Measurements from ENCODE around the gene NUDT4. TPM values are rescaled to one million over a fixed set of nuclear protein-coding genes. Genes with fewer than 3 reads are reported as not detected.

Gene NUDT4
- total and polyA plus RNA-seq, 2 donors (not counting 3 experiments of a cell fraction or from before 2014, with no cell fraction given) = 76.0 to 161 TPM

DNA sequence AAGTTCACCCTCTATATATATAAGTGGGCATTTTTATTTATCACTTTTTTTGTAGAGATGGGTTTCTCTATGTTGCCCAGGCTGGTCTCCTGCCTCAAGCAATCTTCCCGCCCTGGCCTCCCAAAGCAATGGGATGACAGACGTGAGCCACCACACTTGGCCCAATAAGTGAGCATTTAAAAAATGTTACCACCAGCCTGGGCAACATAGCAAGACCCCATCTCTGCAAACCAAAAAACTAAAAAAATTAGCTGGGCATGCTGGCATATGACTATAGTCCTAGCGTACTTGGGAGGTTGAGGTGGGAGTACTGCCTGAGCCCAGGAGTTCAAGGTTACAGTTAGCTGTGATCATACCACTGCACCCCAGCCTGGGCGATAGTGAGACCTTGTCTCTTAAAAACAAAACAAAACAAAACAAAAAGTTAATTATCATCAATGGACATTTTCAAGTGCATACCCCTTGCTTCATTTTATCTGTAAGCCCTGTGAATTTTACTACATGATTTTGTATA is 40.3 kb downstream of the NUDT4 start:
- Histone ChIP-seq H3K4me2 (ENCODE audit: insufficient read depth, low read length) (no peak overlapping the region), H3K9me1 (replicated peaks; ENCODE audit: control insufficient read depth, extremely low read depth, insufficient read depth, low read length) (no peaks in the 10 kb centered on the region), H2AFZ (ENCODE audit: low read depth, low read length) (no peak overlapping the region), H3K9me3 (replicated peaks; ENCODE audit: control insufficient read depth, insufficient read depth, low read length) (no peaks in the 10 kb centered on the region), H4K20me1 (replicated peaks; ENCODE audit: control insufficient read depth, extremely low read depth, insufficient read depth, low read length) (peaks cover 5% of the 10 kb centered on the region), H3K27ac (ENCODE audit: insufficient read depth, low read depth, low read length) (no peak overlapping the region), H3K4me1 (ENCODE audit: control insufficient read depth, extremely low read depth, insufficient read depth, low read length) (peaks cover 9% of the 10 kb centered on the region), H3K27me3 (ENCODE audit: control insufficient read depth in 2 of 2, insufficient read depth in 2 of 2, low read length in 2 of 2) (no peaks in the 10 kb centered on the region), H3K36me3 (ENCODE audit: control insufficient read depth in 2 of 2, extremely low read depth in 1 of 2, insufficient read depth in 2 of 2, low read length in 2 of 2) (no peaks in the 10 kb centered on the region), H3K9ac (replicated peaks; ENCODE audit: extremely low read depth, insufficient read depth, low read length) (no peak overlapping the region), H3K79me2 (ENCODE audit: control insufficient read depth, insufficient read depth, low read length) (peaks cover 97% of the 10 kb centered on the region), H3K4me3 (replicated peaks in 1 of 3; ENCODE audit: insufficient read depth in 1 of 3, low read depth in 1 of 3, low read length in 3 of 3) (no peak overlapping the region)
- ChIA-PET POLR2A (no interaction called here), CTCF (interaction anchor here (0.8 to 6.2 kb wide), 3 partner anchors 13 to 684 kb away, joined by 3 to 109 read pairs (median 6); no protein-coding TSS in a partner anchor)
- TF ChIP-seq POLR2AphosphoS5 (IDR thresholded peaks at IDR 0.05; ENCODE audit: insufficient read depth, low read depth, low read length) = no peak
- TF ChIP-seq, protein P1, sequence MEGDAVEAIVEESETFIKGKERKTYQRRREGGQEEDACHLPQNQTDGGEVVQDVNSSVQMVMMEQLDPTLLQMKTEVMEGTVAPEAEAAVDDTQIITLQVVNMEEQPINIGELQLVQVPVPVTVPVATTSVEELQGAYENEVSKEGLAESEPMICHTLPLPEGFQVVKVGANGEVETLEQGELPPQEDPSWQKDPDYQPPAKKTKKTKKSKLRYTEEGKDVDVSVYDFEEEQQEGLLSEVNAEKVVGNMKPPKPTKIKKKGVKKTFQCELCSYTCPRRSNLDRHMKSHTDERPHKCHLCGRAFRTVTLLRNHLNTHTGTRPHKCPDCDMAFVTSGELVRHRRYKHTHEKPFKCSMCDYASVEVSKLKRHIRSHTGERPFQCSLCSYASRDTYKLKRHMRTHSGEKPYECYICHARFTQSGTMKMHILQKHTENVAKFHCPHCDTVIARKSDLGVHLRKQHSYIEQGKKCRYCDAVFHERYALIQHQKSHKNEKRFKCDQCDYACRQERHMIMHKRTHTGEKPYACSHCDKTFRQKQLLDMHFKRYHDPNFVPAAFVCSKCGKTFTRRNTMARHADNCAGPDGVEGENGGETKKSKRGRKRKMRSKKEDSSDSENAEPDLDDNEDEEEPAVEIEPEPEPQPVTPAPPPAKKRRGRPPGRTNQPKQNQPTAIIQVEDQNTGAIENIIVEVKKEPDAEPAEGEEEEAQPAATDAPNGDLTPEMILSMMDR (IDR thresholded peaks at IDR 0.05; ENCODE audit: extremely low read depth in 1 of 2, insufficient read depth in 1 of 2, low read depth in 1 of 2, low read length in 2 of 2) = no peak
- no peak for TF ChIP-seq FOS (IDR thresholded peaks at IDR 0.05; ENCODE audit: borderline replicate concordance, insufficient read depth, low read length)
- TF ChIP-seq JUN (IDR thresholded peaks at IDR 0.05; ENCODE audit: borderline replicate concordance, insufficient read depth, insufficient read length, low read depth) = no peak
- TF ChIP-seq POLR2A (IDR thresholded peaks at IDR 0.05; ENCODE audit: low read depth, low read length) = no peak
- TF ChIP-seq GATA2 (IDR thresholded peaks at IDR 0.05; ENCODE audit: insufficient read depth, insufficient read length, low read depth, low read length) = no peak
- no peak for TF ChIP-seq MYC (IDR thresholded peaks at IDR 0.05; ENCODE audit: low read depth, low read length)
- TF ChIP-seq, protein P2, sequence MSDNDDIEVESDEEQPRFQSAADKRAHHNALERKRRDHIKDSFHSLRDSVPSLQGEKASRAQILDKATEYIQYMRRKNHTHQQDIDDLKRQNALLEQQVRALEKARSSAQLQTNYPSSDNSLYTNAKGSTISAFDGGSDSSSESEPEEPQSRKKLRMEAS (IDR thresholded peaks at IDR 0.05; ENCODE audit: insufficient read depth, insufficient read length) = no peak
- TF ChIP-seq EZH2 (IDR thresholded peaks at IDR 0.05; ENCODE audit: borderline replicate concordance, low read depth, low read length, severe bottlenecking) = no peak
- dilution Hi-C loops (cut with MboI; ENCODE audit: extremely low pct_ligation_motif_present, low sequenced_read_pairs) = no loop called here
- no TSS peak for BruUV-seq (replicated peaks)
- DNase-seq (ENCODE audit: low read depth, low spot score) (no peak), FAIRE-seq (no peak)
- intact Hi-C loops (cut with micrococcal nuclease) = loop anchor here (5.0 kb wide), 2 partner anchors 491 to 701 kb away; partner anchors contain the start of gene EEA1
